22Rv1 (cell line): Measurements from ENCODE around the gene KAT2A.

Experiments
- CTCF ChIP-seq: fragments of 450-650 bp; IDR thresholded peaks from 2 replicates; pipeline ENCODE4 v1.5.1; 2017; ENCODE audit warnings: mild to moderate bottlenecking
- ZFX ChIP-seq: fragments of 450-650 bp; IDR thresholded peaks from 2 replicates; pipeline ENCODE4 v1.6.1; 2017; ENCODE audit warnings: antibody characterized with exemption, borderline replicate concordance

- TF ChIP-seq CTCF: peak; percentile 59
- TF ChIP-seq ZFX: no peak
Observed at GRCh38 chr17:42072323-42073187, 48.6 kb downstream of the KAT2A start.
